HG03095 (cell line): ENCODE results near the gene TPM4.
"Not testable (repeated sequence)": the region's sequence is repeated elsewhere in the genome, so short reads cannot be mapped to it uniquely, and the experiment has no call there.

Source experiments
- ATAC-seq: cut with Tn5 transposase; IDR thresholded peaks from one replicate; pipeline ENCODE4 v1.9.1; 2021; ENCODE audit warnings: moderate library complexity; ENCODE audit not compliant: unreplicated experiment

Gene TPM4

GRCh38 chr19:16094360-16095070 lies 18.2 kb downstream of the TPM4 start:
- ATAC-seq = no peak

DNA sequence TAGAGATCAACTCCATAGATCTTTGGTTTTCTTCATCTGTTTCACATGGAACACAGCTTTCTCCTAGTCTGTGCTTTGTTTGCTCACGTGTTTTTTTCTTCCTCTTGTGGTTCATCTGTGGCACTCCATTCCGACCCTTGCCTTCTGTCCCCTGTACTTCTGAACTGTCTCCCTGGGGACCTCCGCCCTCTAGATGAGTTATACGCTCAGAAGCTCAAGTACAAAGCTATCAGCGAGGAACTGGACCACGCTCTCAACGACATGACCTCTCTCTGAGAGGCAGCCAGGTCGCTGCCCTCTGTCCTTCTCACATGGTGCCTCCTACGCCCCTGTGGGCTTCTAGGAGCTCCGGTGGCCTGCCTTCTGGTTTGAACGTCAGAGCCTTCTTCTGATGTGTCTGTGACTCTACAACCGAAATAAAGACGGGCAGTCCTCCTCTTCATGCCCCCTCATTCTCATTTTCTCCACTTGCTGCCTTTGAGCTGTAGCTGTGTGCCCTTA lies 18.8 kb downstream of the TPM4 start:
- no peak for ATAC-seq

GRCh38 chr19:16096280-16096855 lies 20.1 kb downstream of the TPM4 start:
- ATAC-seq = no peak

GRCh38 chr19:16098416-16098768 lies 22.1 kb downstream of the TPM4 start:
- no peak for ATAC-seq

GRCh38 chr19:16098821-16099220 lies 22.5 kb downstream of the TPM4 start:
- ATAC-seq = no peak

DNA sequence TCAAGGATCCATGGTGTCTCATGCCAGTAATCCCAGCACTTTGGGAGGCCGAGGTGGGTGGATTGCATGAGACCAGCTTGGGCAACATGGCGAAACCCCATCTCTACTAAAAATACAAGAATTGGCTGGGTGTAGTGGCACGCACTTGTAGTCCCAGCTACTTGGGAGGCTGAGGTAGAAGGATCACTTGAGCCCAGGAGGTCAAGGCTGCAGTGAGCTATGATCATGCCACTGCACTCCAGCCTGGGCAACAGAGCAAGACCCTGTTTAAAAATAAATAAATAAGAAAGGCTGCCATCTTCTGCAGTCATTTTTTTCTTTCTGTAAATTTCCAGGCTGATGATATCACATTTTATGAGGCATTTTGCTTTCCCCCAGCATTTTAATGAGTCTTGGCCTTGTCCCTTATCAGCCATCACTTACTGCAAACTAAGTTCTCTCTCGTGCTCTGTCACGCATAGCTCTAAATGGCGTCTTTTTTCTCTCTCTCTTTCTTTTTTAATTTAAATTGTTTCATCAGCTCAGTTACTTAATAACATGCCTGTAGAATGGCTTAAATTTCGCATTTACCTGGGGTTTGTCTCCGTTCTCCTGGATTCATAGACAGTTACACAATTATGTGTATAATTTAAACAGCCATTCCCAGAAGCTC lies 23.1 kb downstream of the TPM4 start:
- ATAC-seq = not testable (repeated sequence)

DNA sequence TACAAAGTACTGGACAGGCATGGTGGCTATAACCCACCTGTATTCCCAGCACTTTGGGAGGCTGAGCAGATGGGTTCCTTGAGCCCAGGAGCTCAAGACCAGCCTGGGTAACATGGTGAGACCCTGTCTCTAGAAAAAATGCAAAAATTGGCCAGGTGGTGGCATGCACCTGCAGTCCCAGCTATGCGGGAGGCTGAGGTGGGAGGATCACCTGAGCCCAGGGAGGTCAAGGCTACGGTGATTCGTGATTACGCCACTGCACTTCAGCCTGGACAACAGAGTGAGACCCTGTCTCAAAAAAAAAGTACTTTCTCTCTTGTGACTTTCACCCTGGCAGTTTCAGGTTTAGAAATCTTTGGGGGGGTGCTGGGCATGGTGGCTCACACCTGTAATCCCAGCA lies 24.2 kb downstream of the TPM4 start:
- no peak for ATAC-seq

DNA sequence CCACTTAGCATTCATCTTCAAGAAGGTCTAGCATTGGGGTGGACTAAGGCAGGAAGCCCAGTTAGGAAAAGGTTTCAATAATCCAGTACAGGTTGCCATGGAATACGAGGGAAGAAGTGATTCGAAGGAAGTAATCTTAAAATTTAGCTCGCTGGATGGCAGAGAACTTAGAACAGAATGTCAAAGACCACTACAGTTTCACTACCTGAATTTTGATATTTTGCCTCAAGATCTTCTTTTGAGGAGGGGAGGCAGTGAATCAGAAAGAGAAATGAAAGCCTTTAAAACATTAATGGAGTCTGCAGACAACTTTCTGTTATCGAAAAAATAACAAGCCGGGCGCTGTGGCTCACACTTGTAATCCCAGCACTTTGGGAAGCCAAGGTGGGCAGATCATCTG lies 28.4 kb downstream of the TPM4 start:
- no peak for ATAC-seq

DNA sequence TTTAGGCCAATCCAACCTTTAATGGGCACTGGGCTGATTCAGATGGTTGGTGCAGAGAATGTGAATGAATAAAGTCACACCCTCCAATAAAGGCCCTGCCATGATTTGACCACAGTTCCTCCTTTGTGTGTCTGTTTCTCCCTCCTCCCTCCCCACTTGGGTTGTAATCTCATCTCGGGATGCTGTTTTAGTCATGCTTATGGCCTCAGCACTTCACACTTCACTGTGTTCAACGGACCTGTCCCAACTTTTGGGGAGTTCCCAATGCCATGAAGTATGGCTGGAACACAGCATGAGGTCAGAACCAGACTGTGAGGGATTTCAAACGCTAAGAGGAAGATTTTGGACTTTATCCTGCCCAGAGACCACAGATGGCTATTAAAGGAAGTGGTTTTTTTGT lies 29.8 kb downstream of the TPM4 start:
- ATAC-seq = no peak

GRCh38 chr19:16111160-16111908 lies 35.0 kb downstream of the TPM4 start, which contains the start of gene RAB8A:
TSS of gene RAB8A (plus strand) at chr19:16111889. CDS start at chr19:16111902, 13 bp downstream.
- ATAC-seq = peak; percentile 85

DNA sequence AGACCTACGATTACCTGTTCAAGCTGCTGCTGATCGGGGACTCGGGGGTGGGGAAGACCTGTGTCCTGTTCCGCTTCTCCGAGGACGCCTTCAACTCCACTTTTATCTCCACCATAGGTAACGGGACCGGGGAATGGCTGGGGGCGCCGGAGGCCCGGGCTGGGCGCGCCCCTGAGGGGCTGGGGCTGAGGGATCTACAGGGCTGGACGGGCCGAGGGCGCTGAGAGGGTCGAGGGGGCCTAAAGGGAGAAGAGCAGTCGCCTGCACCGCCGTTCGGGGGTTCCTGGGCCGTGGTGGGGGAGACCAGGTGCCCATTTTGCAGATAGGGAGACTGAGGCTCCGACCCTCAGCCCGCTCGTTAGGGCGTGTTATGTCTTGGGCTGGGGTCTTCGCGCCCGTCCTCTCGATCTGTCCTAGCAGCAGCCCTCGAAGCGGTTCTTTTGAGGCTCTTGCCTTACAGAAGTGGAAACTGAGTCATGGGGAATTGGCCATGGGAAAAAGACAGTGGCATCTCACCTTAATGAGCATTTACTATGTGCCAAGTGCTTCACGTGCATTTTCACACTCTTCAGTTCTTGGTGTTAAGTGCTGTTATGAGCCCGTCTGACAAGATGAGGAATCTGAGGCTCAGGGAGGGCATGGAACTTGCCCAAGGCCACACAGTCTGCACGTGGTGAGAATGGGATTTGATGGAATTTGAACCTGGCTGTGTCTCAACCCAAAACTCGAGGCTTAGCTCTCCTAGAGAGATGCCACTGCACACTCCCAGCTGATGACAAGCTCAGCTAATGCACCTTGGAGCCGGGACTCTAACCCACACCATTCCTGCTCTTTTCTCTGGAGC lies 35.8 kb downstream of the TPM4 start:
- ATAC-seq = no peak

- ATAC-seq = no peak
These were observed 36.5 kb downstream of the TPM4 start for GRCh38 chr19:16112778-16113177.

- ATAC-seq = no peak
These were observed 37.4 kb downstream of the TPM4 start for GRCh38 chr19:16113727-16114126.

DNA sequence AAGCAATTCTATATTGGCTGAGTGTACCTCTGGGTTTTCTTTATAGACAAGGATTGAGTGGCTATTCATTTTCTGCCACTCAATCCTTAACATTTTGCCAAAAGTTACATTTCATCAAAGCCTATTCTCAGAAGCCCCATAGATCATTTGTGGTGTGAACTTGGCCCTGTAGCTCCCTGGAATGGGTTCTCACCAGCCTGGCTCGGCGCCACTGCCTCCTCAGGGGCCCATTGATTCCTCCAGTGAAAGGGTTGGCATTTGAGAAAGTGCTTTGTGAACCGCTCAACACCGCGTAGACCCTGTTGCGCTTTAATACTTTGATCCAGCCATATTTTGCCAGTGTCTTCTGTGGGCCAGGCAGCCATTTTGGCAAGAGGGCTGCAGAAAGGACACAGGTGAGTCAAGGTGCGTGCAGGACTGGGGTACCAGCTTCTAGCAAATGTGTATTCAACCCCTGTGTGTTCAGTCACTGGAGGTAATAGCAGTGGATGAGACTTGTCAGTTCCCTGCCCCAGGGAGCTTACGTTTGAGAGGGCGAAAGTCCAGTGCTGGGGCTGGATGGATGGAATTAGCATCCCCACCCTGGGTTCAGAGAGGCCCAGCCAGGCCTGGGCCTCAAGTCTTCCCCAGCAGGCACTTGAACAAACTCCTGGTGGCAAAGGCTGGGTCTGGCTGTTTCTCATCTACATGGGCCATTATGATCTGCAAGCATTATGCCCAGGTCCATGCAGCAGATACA lies 39.2 kb downstream of the TPM4 start:
- no peak for ATAC-seq

- no peak for ATAC-seq
These were observed 39.8 kb downstream of the TPM4 start for GRCh38 chr19:16116067-16116466.

GRCh38 chr19:16117594-16118033 lies 41.3 kb downstream of the TPM4 start:
- no peak for ATAC-seq

DNA sequence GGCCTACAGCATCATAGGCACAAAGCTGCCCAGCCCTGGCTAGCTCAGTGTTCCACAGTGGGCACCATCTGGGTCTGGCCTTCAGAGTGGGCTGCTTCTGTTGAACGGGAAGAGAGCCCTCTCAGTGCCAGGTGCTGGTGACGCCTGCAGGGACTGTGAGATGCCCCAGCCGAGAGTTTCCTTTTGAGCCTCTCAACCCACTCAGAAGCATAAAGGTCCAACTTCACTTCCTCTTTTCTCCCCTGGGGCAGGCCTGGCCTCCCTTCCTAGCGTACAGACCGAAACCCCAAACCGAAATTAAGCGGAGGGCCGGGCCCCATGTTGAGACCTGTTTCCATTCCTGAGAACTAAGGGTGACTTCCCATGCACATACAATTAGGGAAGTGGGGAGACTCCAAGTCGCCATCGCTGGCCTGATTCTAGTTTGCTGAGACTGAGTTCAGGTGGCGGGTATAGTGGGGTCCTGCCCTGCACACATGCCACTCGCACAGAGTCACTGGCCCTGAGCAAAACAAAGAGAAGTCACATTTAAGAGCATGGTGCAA lies 42.3 kb downstream of the TPM4 start:
- ATAC-seq = peak; percentile 71

DNA sequence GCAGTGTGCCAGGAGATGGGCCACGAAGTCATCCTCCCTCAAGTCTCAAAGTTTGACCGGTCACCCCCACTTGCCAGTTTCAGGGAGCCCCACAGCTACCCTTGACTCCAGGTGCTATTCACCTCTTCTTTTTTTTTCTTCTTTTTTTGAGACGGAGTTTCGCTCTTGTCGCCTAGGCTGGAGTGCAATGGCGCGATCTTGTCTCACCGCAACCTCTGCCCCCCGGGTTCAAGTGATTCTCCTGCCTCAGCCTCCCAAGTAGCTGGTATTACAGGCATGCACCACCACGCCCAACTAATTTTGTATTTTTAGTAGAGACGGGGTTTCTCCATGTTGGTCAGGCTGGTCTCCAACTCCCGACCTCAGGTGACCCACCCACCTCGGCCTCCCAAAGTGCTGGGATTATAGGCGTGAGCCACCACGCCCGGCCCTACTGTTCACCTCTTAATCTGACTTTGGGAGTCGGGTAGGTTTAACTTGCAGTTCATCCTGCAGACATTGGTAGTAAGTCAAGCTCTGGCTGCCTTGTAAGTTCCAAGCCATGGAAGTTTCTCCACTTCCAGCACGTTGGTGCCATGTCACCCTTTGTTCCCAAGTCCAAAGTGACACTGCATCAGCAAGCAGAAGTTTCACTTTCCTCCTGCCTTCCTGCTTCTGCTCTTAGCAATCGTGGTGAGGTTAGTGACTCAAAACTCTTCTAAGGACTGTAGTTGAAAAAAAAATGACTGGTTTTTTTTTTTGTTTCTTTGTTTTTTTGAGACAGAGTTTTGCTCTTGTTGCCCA lies 43.0 kb downstream of the TPM4 start:
- ATAC-seq = not testable (repeated sequence)

DNA sequence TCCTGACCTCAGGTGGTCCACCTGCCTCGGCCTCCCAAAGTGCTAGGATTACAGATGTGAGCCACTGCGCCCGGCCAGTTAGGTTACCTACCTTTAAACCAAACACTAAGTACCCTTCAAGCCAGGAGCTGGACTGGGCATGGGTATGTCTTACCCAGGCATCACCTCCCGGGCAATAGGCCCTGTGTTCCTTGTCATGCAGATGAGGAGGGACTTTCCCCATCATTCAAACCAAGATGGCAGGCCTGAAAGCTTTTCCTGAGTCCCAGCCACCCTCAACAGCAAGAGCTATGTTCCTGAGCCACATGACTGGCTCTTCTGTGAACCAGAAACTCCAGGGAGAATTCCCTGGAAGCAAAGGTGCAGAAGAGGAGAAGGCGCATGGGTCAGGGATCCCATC lies 44.8 kb downstream of the TPM4 start:
- ATAC-seq = no peak
